SK-N-SH treated with all-trans-retinoic acid at 6 μM for 48 hours (cell line): ENCODE measurements around the gene ENDOD1.
"Not testable (repeated sequence)": the region's sequence is repeated elsewhere in the genome, so short reads cannot be mapped to it uniquely, and the experiment has no call there.

Source experiments
- ATAC-seq: fragments of 200-7000 bp; cut with Tn5 transposase; 3 replicates; pipeline ENCODE4 v1.9.1; 2020; ENCODE audit warnings: mild to moderate bottlenecking, moderate library complexity
- BACH2 ChIP-seq: fragments of 250-450 bp; sonication (Bioruptor Pico); IDR thresholded peaks from 2 replicates; pipeline ENCODE4 v1.9.0; 2021; ENCODE audit warnings: mild to moderate bottlenecking, borderline replicate concordance
- CSDC2 ChIP-seq: fragments of 250-450 bp; sonication (Bioruptor Pico); IDR thresholded peaks from 2 replicates; pipeline ENCODE4 v1.5.0; 2020; ENCODE audit warnings: mild to moderate bottlenecking, moderate library complexity
- ESRRG ChIP-seq: fragments of 250-450 bp; sonication (Bioruptor Pico); IDR thresholded peaks from 2 replicates; pipeline ENCODE4 v1.6.1; 2021; ENCODE audit warnings: mild to moderate bottlenecking
- GLIS3 ChIP-seq: fragments of 250-450 bp; sonication (Bioruptor Pico); IDR thresholded peaks from 2 replicates; pipeline ENCODE4 v1.5.0; 2020; ENCODE audit warnings: mild to moderate bottlenecking, moderate library complexity
- ISL1 ChIP-seq: fragments of 250-450 bp; sonication (Bioruptor Pico); IDR thresholded peaks from 2 replicates; pipeline ENCODE4 v2.1.2; 2022; ENCODE audit warnings: mild to moderate bottlenecking, moderate library complexity
- OSR1 ChIP-seq: fragments of 250-450 bp; sonication (Bioruptor Pico); IDR thresholded peaks from 2 replicates; pipeline ENCODE4 v1.8.0; 2022; ENCODE audit warnings: moderate library complexity, mild to moderate bottlenecking, inconsistent platforms
- PPARA ChIP-seq: fragments of 250-450 bp; sonication (Bioruptor Pico); IDR thresholded peaks from 2 replicates; pipeline ENCODE4 v1.5.0; 2020; ENCODE audit warnings: mild to moderate bottlenecking, borderline replicate concordance
- RARB ChIP-seq: fragments of 250-450 bp; sonication (Bioruptor Pico); IDR thresholded peaks from 2 replicates; pipeline ENCODE4 v1.8.0; 2021; ENCODE audit warnings: mild to moderate bottlenecking, moderate library complexity
- SNAI2 ChIP-seq: fragments of 250-450 bp; sonication (Bioruptor Pico); IDR thresholded peaks from 2 replicates; pipeline ENCODE4 v1.5.0; 2020; ENCODE audit warnings: mild to moderate bottlenecking, moderate library complexity
- TCF4 ChIP-seq: fragments of 250-450 bp; sonication (Bioruptor Pico); IDR thresholded peaks from 2 replicates; pipeline ENCODE4 v1.8.0; 2021; ENCODE audit warnings: mild to moderate bottlenecking, moderate library complexity, borderline replicate concordance
- TOX ChIP-seq: fragments of 250-450 bp; sonication (Bioruptor Pico); IDR thresholded peaks from 2 replicates; pipeline ENCODE4 v1.8.0; 2021; ENCODE audit warnings: mild to moderate bottlenecking, moderate library complexity, borderline replicate concordance
- ZC3H10 ChIP-seq: fragments of 250-450 bp; sonication (Bioruptor Pico); IDR thresholded peaks from 2 replicates; pipeline ENCODE4 v1.5.1; 2021; ENCODE audit warnings: mild to moderate bottlenecking, moderate library complexity
- ZFP3 ChIP-seq: fragments of 250-450 bp; sonication (Bioruptor Pico); IDR thresholded peaks from 2 replicates; pipeline ENCODE4 v1.5.0; 2020; ENCODE audit warnings: mild to moderate bottlenecking, moderate library complexity
- ZFP30 ChIP-seq: fragments of 450-650 bp; formaldehyde crosslinking; IDR thresholded peaks from 2 replicates; pipeline ENCODE4 v1.5.0; 2022; ENCODE audit warnings: mild to moderate bottlenecking, moderate library complexity
- ZNF565 ChIP-seq: fragments of 450-650 bp; formaldehyde crosslinking; conservative IDR thresholded peaks from 2 replicates; pipeline ENCODE4 v1.5.0; 2020; ENCODE audit warnings: low read depth, mild to moderate bottlenecking, moderate library complexity
- ZNF70 ChIP-seq: fragments of 450-650 bp; formaldehyde crosslinking; IDR thresholded peaks from 2 replicates; pipeline ENCODE4 v1.5.0; 2020; ENCODE audit warnings: mild to moderate bottlenecking, moderate library complexity
- ZNF8 ChIP-seq: fragments of 450-650 bp; formaldehyde crosslinking; IDR thresholded peaks from 2 replicates; pipeline ENCODE4 v1.5.0; 2020; ENCODE audit warnings: mild to moderate bottlenecking, moderate library complexity
- TF ChIP-seq, protein P1 (sequence below): fragments of 250-450 bp; sonication (Bioruptor Pico); IDR thresholded peaks from 2 replicates; pipeline ENCODE4 v1.5.1; 2021; ENCODE audit warnings: mild to moderate bottlenecking, moderate library complexity
- TF ChIP-seq, protein P2 (sequence below): fragments of 250-450 bp; sonication (Bioruptor Pico); IDR thresholded peaks from 2 replicates; pipeline ENCODE4 v1.8.0; 2020; ENCODE audit warnings: mild to moderate bottlenecking, moderate library complexity, borderline replicate concordance
- TF ChIP-seq, protein P3 (sequence below): fragments of 250-450 bp; sonication (Bioruptor Pico); IDR thresholded peaks from 2 replicates; pipeline ENCODE4 v1.5.1; 2020; ENCODE audit warnings: low read depth, mild to moderate bottlenecking, moderate library complexity
- TF ChIP-seq, protein P4 (sequence below): fragments of 250-450 bp; sonication (Bioruptor Pico); IDR thresholded peaks from 2 replicates; pipeline ENCODE4 v1.8.0; 2021; ENCODE audit warnings: low read depth, mild to moderate bottlenecking, moderate library complexity, borderline replicate concordance

The ENDOD1 gene

DNA sequence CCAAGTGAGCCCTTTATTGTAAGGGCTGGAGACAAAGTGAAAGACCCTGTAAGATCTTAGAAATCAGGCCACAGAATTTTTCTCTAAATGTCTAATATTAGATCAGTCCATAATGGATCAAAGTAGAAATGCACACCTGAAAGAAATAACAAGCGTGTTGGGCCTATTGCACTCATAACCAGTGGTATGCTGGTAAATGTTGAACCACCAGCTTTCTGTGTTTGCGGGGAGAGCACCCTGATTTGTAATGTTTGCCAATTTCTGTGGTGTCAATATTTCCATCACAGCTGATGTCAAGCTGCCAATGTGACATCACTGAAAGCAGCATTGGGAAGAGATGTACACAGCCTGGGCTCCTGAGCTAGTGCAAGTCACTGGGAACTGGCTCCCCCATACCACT lies 46.2 kb downstream of the ENDOD1 start (continued):
- no peak for TF ChIP-seq PPARA (CRISPR knock-in tag)
- TF ChIP-seq ZC3H10 = no peak

DNA sequence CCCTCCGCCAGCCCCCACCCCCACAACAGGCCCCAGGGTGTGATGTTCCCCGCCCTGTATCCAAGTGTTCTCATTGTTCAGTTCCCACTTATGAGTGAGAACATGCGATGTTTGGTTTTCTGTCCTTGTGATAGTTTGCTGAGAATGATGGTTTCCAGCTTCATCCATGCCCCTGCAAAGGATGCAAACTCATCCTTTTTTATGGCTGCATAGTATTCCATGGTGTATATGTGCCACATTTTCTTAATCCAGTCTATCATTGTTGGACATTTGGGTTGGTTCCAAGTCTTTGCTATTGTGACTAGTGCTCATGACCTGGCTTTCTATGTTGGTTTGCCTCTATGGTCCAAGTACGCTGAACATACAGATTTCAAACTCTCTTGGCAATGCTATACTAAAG lies 47.1 kb downstream of the ENDOD1 start:
- not testable (repeated sequence) for ATAC-seq

DNA sequence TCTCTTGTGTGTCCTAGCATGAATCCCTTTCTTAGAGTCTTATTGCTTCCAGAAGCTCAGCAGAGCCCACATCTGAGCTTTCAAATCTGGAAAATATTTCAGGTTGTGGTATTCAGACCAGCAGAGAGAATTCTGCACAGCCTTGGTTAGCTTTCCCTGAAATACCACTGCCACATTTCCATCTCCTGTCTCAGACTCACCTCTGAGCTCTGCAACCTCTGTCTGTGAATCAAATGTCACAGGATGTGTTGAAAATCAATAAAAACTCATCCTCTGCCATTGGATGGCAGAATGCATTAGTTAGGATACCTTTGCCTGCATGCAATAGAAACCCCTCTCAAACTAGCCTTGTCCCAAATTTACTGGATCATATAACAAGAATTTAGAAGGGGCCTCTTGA lies 47.7 kb downstream of the ENDOD1 start:
- TF ChIP-seq ZFP3 (CRISPR knock-in tag) = no peak
- TF ChIP-seq BACH2 (CRISPR knock-in tag) = no peak
- TF ChIP-seq ZC3H10 = no peak
- no peak for TF ChIP-seq OSR1
- TF ChIP-seq PPARA (CRISPR knock-in tag) = no peak
- no peak for TF ChIP-seq SNAI2 (CRISPR knock-in tag)
- no peak for TF ChIP-seq ZFP30 (CRISPR knock-in tag)
- no peak for ATAC-seq

DNA sequence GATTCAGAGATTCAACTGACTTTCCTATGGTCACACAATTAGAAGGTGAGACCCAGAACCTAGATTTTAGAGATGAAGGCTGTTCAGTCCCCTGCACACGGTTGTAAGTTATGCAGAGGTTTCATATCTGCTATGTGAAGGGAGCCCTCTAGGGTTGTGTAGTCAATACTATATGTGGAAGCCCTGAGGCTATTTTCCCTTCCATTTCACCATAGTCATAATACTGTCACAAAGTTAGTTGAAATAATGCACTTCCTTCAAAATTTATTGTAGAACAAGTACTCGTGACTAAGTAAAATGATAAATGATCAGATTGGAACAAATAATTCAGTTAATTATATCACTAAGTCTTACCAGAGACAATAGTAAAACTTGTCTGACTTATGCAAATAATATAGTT lies 48.8 kb downstream of the ENDOD1 start:
- no peak for TF ChIP-seq OSR1
- no peak for TF ChIP-seq ZFP3 (CRISPR knock-in tag)
- TF ChIP-seq ZNF565 = no peak
- no peak for TF ChIP-seq RARB
- ATAC-seq = peak; percentile 69

DNA sequence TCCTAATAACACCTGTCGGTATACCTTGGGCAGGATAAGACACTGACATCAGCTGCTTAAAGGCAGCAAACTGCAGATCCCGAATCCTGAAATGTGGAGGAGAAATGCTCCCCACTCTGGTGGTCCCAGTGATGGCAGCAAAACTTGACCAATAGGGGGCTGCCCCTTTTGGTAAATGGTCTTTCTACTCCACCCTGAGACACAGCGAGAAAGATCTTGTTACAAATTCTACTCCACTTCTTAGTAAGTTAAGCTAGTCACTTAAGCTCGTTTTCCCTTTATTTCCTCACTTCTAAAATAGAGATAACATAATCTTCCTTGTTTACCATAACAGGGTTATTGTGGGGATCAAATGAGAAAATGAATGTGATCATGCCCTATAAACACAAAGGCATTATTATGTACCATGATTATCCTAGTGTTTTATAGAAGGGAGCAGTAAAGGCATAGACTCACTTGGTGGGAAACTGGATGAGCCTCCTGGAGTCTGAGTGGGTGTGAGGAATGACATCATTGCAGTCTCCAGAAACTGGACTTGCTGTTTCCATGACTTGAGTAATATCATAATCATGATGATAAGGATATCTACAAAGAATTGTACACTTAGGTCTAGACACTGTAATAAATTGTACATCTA lies 50.9 kb downstream of the ENDOD1 start:
- no peak for ATAC-seq
- TF ChIP-seq TOX (CRISPR knock-in tag) = no peak
- TF ChIP-seq ESRRG (CRISPR knock-in tag) = no peak
- TF ChIP-seq, protein P1, sequence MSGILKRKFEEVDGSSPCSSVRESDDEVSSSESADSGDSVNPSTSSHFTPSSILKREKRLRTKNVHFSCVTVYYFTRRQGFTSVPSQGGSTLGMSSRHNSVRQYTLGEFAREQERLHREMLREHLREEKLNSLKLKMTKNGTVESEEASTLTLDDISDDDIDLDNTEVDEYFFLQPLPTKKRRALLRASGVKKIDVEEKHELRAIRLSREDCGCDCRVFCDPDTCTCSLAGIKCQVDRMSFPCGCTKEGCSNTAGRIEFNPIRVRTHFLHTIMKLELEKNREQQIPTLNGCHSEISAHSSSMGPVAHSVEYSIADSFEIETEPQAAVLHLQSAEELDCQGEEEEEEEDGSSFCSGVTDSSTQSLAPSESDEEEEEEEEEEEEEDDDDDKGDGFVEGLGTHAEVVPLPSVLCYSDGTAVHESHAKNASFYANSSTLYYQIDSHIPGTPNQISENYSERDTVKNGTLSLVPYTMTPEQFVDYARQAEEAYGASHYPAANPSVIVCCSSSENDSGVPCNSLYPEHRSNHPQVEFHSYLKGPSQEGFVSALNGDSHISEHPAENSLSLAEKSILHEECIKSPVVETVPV = no peak
- TF ChIP-seq, protein P2, sequence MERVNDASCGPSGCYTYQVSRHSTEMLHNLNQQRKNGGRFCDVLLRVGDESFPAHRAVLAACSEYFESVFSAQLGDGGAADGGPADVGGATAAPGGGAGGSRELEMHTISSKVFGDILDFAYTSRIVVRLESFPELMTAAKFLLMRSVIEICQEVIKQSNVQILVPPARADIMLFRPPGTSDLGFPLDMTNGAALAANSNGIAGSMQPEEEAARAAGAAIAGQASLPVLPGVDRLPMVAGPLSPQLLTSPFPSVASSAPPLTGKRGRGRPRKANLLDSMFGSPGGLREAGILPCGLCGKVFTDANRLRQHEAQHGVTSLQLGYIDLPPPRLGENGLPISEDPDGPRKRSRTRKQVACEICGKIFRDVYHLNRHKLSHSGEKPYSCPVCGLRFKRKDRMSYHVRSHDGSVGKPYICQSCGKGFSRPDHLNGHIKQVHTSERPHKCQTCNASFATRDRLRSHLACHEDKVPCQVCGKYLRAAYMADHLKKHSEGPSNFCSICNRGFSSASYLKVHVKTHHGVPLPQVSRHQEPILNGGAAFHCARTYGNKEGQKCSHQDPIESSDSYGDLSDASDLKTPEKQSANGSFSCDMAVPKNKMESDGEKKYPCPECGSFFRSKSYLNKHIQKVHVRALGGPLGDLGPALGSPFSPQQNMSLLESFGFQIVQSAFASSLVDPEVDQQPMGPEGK = no peak
- TF ChIP-seq, protein P3, sequence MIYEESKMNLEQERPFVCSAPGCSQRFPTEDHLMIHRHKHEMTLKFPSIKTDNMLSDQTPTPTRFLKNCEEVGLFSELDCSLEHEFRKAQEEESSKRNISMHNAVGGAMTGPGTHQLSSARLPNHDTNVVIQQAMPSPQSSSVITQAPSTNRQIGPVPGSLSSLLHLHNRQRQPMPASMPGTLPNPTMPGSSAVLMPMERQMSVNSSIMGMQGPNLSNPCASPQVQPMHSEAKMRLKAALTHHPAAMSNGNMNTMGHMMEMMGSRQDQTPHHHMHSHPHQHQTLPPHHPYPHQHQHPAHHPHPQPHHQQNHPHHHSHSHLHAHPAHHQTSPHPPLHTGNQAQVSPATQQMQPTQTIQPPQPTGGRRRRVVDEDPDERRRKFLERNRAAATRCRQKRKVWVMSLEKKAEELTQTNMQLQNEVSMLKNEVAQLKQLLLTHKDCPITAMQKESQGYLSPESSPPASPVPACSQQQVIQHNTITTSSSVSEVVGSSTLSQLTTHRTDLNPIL (CRISPR knock-in tag) = no peak
- no peak for TF ChIP-seq BACH2 (CRISPR knock-in tag)
- TF ChIP-seq ISL1 (CRISPR knock-in tag) = no peak
- no peak for TF ChIP-seq ZFP3 (CRISPR knock-in tag)
- no peak for TF ChIP-seq ZNF8 (CRISPR knock-in tag)

DNA sequence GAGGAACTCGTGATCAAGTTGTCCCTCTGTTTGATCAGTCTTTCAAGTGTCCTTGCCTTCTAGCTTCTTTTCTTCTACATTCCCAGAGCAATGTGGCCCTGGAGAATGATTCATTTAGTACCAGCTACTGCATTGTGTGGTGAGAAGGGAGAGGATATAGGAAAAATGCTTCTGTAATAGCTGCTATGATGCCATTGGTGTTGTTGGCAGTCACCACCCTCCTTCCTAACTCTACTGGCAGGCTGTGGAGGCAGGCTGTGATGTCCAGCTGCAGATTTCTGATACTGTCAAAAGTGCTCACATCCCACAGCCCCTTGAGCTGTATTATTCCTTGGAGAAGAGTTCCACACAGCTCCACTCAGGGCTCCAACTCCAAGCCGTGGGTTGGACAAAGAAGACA lies 52.8 kb downstream of the ENDOD1 start:
- TF ChIP-seq CSDC2 (CRISPR knock-in tag) (no peak), TCF4 (CRISPR knock-in tag) (no peak), GLIS3 (CRISPR knock-in tag) (no peak), OSR1 (no peak), PPARA (CRISPR knock-in tag) (no peak), ZFP3 (CRISPR knock-in tag) (no peak), TOX (CRISPR knock-in tag) (no peak), ZNF8 (CRISPR knock-in tag) (no peak), ZNF565 (no peak), BACH2 (CRISPR knock-in tag) (no peak), ZNF70 (CRISPR knock-in tag) (no peak)
- TF ChIP-seq, protein P2 = no peak
- TF ChIP-seq, protein P3 (CRISPR knock-in tag) = no peak
- TF ChIP-seq, protein P1 = no peak
- TF ChIP-seq, protein P4, sequence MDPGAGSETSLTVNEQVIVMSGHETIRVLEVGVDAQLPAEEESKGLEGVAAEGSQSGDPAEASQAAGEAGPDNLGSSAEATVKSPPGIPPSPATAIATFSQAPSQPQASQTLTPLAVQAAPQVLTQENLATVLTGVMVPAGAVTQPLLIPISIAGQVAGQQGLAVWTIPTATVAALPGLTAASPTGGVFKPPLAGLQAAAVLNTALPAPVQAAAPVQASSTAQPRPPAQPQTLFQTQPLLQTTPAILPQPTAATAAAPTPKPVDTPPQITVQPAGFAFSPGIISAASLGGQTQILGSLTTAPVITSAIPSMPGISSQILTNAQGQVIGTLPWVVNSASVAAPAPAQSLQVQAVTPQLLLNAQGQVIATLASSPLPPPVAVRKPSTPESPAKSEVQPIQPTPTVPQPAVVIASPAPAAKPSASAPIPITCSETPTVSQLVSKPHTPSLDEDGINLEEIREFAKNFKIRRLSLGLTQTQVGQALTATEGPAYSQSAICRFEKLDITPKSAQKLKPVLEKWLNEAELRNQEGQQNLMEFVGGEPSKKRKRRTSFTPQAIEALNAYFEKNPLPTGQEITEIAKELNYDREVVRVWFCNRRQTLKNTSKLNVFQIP (CRISPR knock-in tag) = no peak
- no peak for ATAC-seq
